GM12875 (cell line): Measurements from ENCODE around the gene TTC16.

ENCODE experiments used
- H3K4me3 ChIP-seq: one replicate; pipeline ENCODE4 v1.5.1; 2011; ENCODE audit warnings: low read depth, low read length, control low read depth
- CTCF ChIP-seq: IDR thresholded peaks from 2 replicates; pipeline ENCODE4 v1.5.1; 2011; ENCODE audit warnings: low read depth, mild to moderate bottlenecking, control low read depth, inconsistent platforms, low read length, moderate library complexity, borderline replicate concordance; ENCODE audit not compliant: insufficient read depth

Gene TTC16

GRCh38 chr9:127689329-127690000 lies 26.4 kb upstream of the TTC16 start:
- TF ChIP-seq CTCF, result no peak
- no peak overlapping the region for H3K4me3 ChIP-seq

GRCh38 chr9:127690735-127691134 lies 25.1 kb upstream of the TTC16 start:
- TF ChIP-seq CTCF, result no peak
- no peak overlapping the region for H3K4me3 ChIP-seq

- TF ChIP-seq CTCF, result no peak
- no peak overlapping the region for H3K4me3 ChIP-seq
Measured at GRCh38 chr9:127692071-127692470, 23.8 kb upstream of the TTC16 start.

- H3K4me3 ChIP-seq, result no peak overlapping the region
- no peak for TF ChIP-seq CTCF
Measured at GRCh38 chr9:127693143-127693542, 22.7 kb upstream of the TTC16 start.

GRCh38 chr9:127693697-127694096 lies 22.2 kb upstream of the TTC16 start:
- TF ChIP-seq CTCF, result no peak
- no peak overlapping the region for H3K4me3 ChIP-seq

GRCh38 chr9:127694890-127695720 lies 20.8 kb upstream of the TTC16 start:
- no peak for TF ChIP-seq CTCF
- H3K4me3 ChIP-seq, result no peak overlapping the region

- H3K4me3 ChIP-seq, result no peak overlapping the region
- no peak for TF ChIP-seq CTCF
Measured at GRCh38 chr9:127697575-127697974, 18.3 kb upstream of the TTC16 start.
